ENCODE data around the gene ONECUT3.
"Not testable (repeated sequence)": the region's sequence is repeated elsewhere in the genome, so short reads cannot be mapped to it uniquely, and the experiment has no call there.

ONECUT3 gene

GRCh38 chr19:1756705-1757465 is 3.6 kb downstream of the ONECUT3 start:
- no peak for DNase-seq

GRCh38 chr19:1757468-1758230 is 4.3 kb downstream of the ONECUT3 start:
- no peak for DNase-seq

- DNase-seq = no peak
Observed at GRCh38 chr19:1758231-1758577, 4.9 kb downstream of the ONECUT3 start.

GRCh38 chr19:1758959-1759903 is 5.9 kb downstream of the ONECUT3 start:
- no peak for DNase-seq

- DNase-seq = no peak
Observed at GRCh38 chr19:1760020-1760419, 6.7 kb downstream of the ONECUT3 start.

- not testable (repeated sequence) for DNase-seq
Observed at GRCh38 chr19:1760786-1761527, 7.7 kb downstream of the ONECUT3 start.

GRCh38 chr19:1761528-1762242 is 8.4 kb downstream of the ONECUT3 start:
- DNase-seq = no peak

GRCh38 chr19:1762243-1763117 is 9.2 kb downstream of the ONECUT3 start:
- DNase-seq = no peak

- DNase-seq = no peak
Observed at GRCh38 chr19:1763648-1764639, 10.6 kb downstream of the ONECUT3 start.

- DNase-seq = no peak
Observed at GRCh38 chr19:1764729-1765128, 11.4 kb downstream of the ONECUT3 start.

- DNase-seq = peak in 1 of 14 donors; percentile 1
Observed at GRCh38 chr19:1765232-1765903, 12.1 kb downstream of the ONECUT3 start.

- no peak for DNase-seq
Observed at GRCh38 chr19:1765904-1766799, 12.8 kb downstream of the ONECUT3 start.

GRCh38 chr19:1766800-1767352 is 13.6 kb downstream of the ONECUT3 start:
- DNase-seq = no peak

- DNase-seq = peak in 3 of 14 donors; percentile 13 to 30 (median 14)
Observed at GRCh38 chr19:1767464-1767933, 14.2 kb downstream of the ONECUT3 start.

GRCh38 chr19:1768248-1768647 is 14.9 kb downstream of the ONECUT3 start:
- DNase-seq = no peak

- DNase-seq = no peak
Observed at GRCh38 chr19:1768918-1769644, 15.8 kb downstream of the ONECUT3 start.
